Body of pancreas (tissue), 4 donors: Measurements from ENCODE around the gene DTNBP1. TPM values are rescaled to one million over a fixed set of nuclear protein-coding genes. Genes with fewer than 3 reads are reported as not detected.
A peak's percentile ranks its signal among the peaks of the same experiment; 100 is the strongest.

Experiments used
- ATAC-seq: fragments of 150-250 bp; one replicate; pipeline ENCODE4 v1.9.1; 2016
- DNase-seq, 4 donors: peaks; one replicate each; pipeline ENCODE4 v3.0.0-alpha.2; 2019
- H3K27ac ChIP-seq, 4 donors: fragments of 200-600 bp; sonication (generic); 1 replicate in 3 of 4; 2 replicates in 1 of 4; pipeline versions ENCODE4 v1.5.1 to v1.6.1; 2016 to 2019; ENCODE audit warnings: mild to moderate bottlenecking in 1 of 4, mixed read lengths in 1 of 4, moderate library complexity in 1 of 4
- H3K27me3 ChIP-seq, 2 donors: fragments of 200-600 bp; sonication (generic); one replicate each; pipeline ENCODE4 v1.6.0; 2016; ENCODE audit warnings: mild to moderate bottlenecking in 1 of 2
- H3K36me3 ChIP-seq, 2 donors: fragments of 200-600 bp; sonication (generic); replicated peaks in 1 of 2; 2 replicates each; pipeline ENCODE4 v1.5.1; 2016; ENCODE audit warnings: low read depth in 2 of 2; ENCODE audit not compliant: insufficient read depth in 1 of 2
- H3K4me1 ChIP-seq: fragments of 200-600 bp; sonication (generic); one replicate; pipeline ENCODE4 v1.6.0; 2016
- H3K4me3 ChIP-seq, 2 donors: fragments of 200-600 bp; sonication (generic); 1 replicate in 1 of 2; 2 replicates in 1 of 2; pipeline ENCODE4 v1.5.1; 2016 to 2019
- H3K9me3 ChIP-seq, 3 donors: fragments of 200-600 bp; sonication (generic); 1 replicate in 2 of 3; 2 replicates in 1 of 3; pipeline ENCODE4 v1.5.1; 2016
- POLR2A ChIP-seq, 3 donors: fragments of 450-650 bp; IDR thresholded peaks; one replicate each; pipeline ENCODE4 v1.6.1; 2016; ENCODE audit warnings: antibody characterized with exemption in 3 of 3, mild to moderate bottlenecking in 2 of 3
- WGBS, 2 donors: methylation state at CpG; one replicate each; pipeline ENCODE4 v1.1.5; 2017; 5-methylcytosine and 5-hydroxymethylcytosine counted together
- intact Hi-C: fragments of 100-400 bp; cut with DNase I; formaldehyde crosslinking; loops from one replicate; pipeline ENCODE4 v1.15.1; 2023
- total RNA-seq, 2 donors: library from RNA; depleted of rRNA; stranded (reverse); fragments of >200 nt; gene quantifications; one replicate each; pipeline ENCODE4 v1.1.0, GENCODE V29; 2016
- TF ChIP-seq, protein P1 (sequence below), 7 experiments: fragments of 450-650 bp in 4 of 7; fragments of 200-600 bp in 3 of 7; sonication (generic) in 3 of 7; IDR thresholded peaks; one replicate each; pipeline ENCODE4 v1.5.1; 2016 to 2019; ENCODE audit warnings: antibody characterized with exemption in 7 of 7

DTNBP1 gene
- total RNA-seq, 2 donors from 2014 or later: 3.3 to 5.2 TPM

DNA sequence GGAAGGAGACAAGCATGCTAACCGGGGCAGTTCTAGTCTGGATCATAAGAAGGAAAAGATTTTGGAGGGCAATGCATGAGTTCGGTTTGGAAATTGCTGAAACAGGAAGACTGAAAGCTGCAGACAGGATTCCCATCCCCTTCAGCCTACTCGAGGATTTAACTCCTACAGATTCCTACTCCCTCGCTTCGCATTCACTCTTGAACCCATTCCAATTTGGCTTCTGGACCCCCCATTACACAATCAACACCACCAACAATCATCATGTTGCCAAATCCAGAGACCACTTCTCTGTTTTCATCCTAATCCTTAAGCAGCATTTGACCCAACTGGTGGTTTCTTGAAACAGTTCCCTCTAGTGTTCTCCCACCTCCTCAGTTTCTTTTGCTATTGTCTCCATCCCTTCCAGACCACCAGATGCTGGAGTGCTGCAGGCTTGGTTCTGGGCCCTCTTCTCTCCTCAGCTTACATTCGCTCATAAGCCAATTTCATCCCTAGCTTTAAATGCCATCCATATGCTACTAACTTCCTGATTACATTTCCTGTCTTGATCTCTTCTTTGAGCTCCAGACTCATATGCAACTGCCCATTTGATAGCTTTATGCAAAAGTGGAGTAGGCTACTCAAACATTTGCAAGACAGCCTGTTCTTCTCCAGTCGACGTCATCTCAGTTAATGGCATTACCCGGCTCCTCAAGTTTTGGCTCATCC is 66.5 kb downstream of the DTNBP1 start:
- WGBS, 2 donors: 87 to 94% methylated on average over 9 of the region's 9 CpGs
- Histone ChIP-seq H3K4me3 (no peak overlapping the region), H3K4me1 (no peaks in the 10 kb centered on the region), H3K27ac (no peak overlapping the region), H3K27me3 (no peaks in the 10 kb centered on the region), H3K36me3 (no peaks in the 10 kb centered on the region), H3K9me3 (no peaks in the 10 kb centered on the region)
- ATAC-seq (no peak), DNase-seq (no peak)
- intact Hi-C loops: no loop called here
- no peak for TF ChIP-seq POLR2A (IDR thresholded peaks at IDR 0.05)
- TF ChIP-seq, protein P1, sequence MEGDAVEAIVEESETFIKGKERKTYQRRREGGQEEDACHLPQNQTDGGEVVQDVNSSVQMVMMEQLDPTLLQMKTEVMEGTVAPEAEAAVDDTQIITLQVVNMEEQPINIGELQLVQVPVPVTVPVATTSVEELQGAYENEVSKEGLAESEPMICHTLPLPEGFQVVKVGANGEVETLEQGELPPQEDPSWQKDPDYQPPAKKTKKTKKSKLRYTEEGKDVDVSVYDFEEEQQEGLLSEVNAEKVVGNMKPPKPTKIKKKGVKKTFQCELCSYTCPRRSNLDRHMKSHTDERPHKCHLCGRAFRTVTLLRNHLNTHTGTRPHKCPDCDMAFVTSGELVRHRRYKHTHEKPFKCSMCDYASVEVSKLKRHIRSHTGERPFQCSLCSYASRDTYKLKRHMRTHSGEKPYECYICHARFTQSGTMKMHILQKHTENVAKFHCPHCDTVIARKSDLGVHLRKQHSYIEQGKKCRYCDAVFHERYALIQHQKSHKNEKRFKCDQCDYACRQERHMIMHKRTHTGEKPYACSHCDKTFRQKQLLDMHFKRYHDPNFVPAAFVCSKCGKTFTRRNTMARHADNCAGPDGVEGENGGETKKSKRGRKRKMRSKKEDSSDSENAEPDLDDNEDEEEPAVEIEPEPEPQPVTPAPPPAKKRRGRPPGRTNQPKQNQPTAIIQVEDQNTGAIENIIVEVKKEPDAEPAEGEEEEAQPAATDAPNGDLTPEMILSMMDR (IDR thresholded peaks at IDR 0.05): no peak

DNA sequence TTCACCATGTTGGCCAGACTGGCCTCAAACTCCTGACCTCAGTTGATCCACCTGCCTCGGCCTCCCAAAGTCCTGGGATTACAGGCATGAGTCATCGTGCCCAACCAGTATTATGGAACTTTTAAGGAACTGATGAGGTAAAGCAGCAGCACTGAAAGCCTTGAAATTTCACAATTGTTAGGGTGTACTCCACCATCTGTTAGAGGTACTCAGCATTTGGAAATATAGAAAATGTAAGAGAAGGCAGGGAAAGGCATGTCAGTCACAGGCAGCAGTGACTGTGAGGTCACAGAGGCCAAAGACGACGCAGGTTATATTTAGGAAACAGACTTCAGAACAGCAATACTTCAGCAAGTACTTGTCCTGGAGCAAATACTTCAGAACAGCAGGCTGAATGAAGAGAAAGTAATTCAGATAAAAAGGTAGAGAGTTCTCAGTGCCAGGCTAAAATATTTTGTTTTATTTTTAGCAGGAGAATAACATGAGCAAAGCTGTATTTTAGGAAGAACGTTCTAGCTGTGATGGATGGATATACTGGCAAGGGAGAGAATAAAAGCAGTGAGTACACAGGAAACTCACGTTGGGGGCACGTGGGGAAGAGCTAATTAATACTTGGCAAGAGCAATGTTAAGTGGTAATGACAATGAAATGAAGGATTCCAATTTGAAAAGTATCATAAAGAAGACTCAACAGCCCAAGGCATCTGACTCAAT is 67.2 kb downstream of the DTNBP1 start:
- no peaks in the 10 kb centered on the region for H3K36me3 ChIP-seq
- H3K4me1 ChIP-seq: no peaks in the 10 kb centered on the region
- TF ChIP-seq, protein P1 (IDR thresholded peaks at IDR 0.05): no peak
- TF ChIP-seq POLR2A (IDR thresholded peaks at IDR 0.05): no peak
- no peak for DNase-seq
- H3K27ac ChIP-seq: no peak overlapping the region
- no peaks in the 10 kb centered on the region for H3K27me3 ChIP-seq
- no peak for ATAC-seq
- intact Hi-C loops: no loop called here
- H3K9me3 ChIP-seq: no peaks in the 10 kb centered on the region
- WGBS, 2 donors: 78 to 82% methylated on average over 7 of the region's 7 CpGs
- no peak overlapping the region for H3K4me3 ChIP-seq

DNA sequence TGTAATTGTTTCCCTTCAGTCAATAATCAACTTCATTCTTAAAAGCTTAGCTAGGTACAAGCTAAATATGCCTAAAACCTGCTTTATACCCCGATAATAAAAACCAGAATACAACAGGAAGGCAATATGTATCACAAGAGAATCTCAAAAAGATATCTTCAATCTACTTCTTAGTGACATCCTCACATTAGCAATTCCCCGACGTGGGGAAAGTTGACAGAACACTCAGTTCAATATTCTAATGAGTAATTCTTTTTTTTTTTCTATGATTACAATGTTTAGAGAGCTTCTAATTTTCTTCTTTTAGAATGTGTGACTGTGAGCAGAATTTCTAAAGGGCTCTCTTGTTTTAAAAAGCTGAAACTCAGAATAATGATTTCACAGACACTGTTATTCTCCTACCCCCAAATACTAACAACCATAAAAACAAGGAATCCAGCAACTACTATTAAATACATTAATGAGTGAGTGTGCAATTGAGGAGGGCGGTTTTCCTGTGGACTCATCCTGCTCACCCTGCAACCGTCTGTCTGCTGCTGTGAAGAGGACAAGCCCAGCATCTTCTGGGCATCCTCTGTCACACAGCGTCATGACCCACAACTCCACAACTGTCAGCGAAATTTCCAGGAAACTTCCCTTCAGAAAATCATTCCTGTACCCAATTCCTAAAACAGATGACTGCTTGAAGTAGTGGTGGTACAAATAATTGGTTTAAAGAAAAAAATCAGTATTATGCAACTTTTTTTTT is 68.1 kb downstream of the DTNBP1 start:
- WGBS, 2 donors: 81 to 85% methylated on average over 7 of the region's 7 CpGs
- Histone ChIP-seq H3K4me3 (no peak overlapping the region), H3K27ac (no peak overlapping the region), H3K9me3 (no peaks in the 10 kb centered on the region), H3K4me1 (no peaks in the 10 kb centered on the region), H3K27me3 (no peaks in the 10 kb centered on the region), H3K36me3 (no peaks in the 10 kb centered on the region)
- ATAC-seq (no peak), DNase-seq (no peak)
- TF ChIP-seq, protein P1 (IDR thresholded peaks at IDR 0.05): no peak
- TF ChIP-seq POLR2A (IDR thresholded peaks at IDR 0.05): no peak
- intact Hi-C loops: no loop called here

DNA sequence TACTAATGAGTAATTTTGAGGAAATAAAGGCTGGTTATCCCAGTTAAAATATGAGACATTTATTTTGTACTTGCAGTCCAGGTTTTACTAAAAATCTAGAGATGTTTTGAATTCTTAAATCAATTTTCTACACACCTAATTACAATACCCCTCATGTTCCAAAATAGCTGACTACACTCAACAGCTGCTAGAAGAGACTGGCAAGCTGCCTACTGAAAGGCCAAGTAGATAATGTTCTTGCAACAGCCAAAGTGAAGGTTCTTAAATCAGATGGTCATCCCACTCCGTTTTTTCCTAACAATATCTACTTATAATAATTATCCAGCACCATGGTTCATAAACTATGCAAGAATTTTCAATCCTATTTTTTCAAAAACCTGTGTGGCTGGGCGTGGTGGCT is 69.0 kb downstream of the DTNBP1 start:
- peak in 3 of 4 donors; percentile 16 to 35 (median 34) for DNase-seq
- intact Hi-C loops: no loop called here
- no peak for ATAC-seq
- H3K4me3 ChIP-seq: no peak overlapping the region
- H3K4me1 ChIP-seq: no peaks in the 10 kb centered on the region
- H3K27me3 ChIP-seq: no peaks in the 10 kb centered on the region
- H3K27ac ChIP-seq: no peak overlapping the region
- no peaks in the 10 kb centered on the region for H3K9me3 ChIP-seq
- WGBS, 2 donors: 54 to 61% methylated on average over 2 of the region's 2 CpGs
- H3K36me3 ChIP-seq: no peaks in the 10 kb centered on the region
- TF ChIP-seq, protein P1 (IDR thresholded peaks at IDR 0.05): no peak
